Liver (tissue), 3 donors: ENCODE data around the gene CHST13.

ENCODE experiments used
- EGR1 ChIP-seq, 2 donors: IDR thresholded peaks; 2 replicates each; pipeline ENCODE4 v1.6.1; 2016 to 2018; ENCODE audit warnings: antibody characterized with exemption in 2 of 2, low read depth in 2 of 2
- FOXA1 ChIP-seq: IDR thresholded peaks from 2 replicates; pipeline ENCODE4 v1.6.1; 2016; ENCODE audit warnings: antibody characterized with exemption
- GABPA ChIP-seq, 2 donors: IDR thresholded peaks in 1 of 2; conservative IDR thresholded peaks in 1 of 2; 2 replicates each; pipeline ENCODE4 v1.6.1; 2016; ENCODE audit warnings: antibody characterized with exemption in 2 of 2, mild to moderate bottlenecking in 1 of 2, moderate library complexity in 1 of 2
- HNF4A ChIP-seq, 2 donors: conservative IDR thresholded peaks; 2 replicates each; pipeline ENCODE4 v1.6.1; 2016; ENCODE audit warnings: antibody characterized with exemption in 2 of 2, mild to moderate bottlenecking in 2 of 2
- JUND ChIP-seq, 2 donors: IDR thresholded peaks; 2 replicates each; pipeline ENCODE4 v1.6.1; 2016; ENCODE audit warnings: antibody characterized with exemption in 2 of 2
- RAD21 ChIP-seq, 2 donors: IDR thresholded peaks; 2 replicates each; pipeline ENCODE4 v1.6.1; 2016; ENCODE audit warnings: antibody characterized with exemption in 2 of 2, mild to moderate bottlenecking in 2 of 2
- SP1 ChIP-seq: IDR thresholded peaks from 2 replicates; pipeline ENCODE4 v1.6.1; 2018; ENCODE audit warnings: antibody characterized with exemption, mild to moderate bottlenecking
- TAF1 ChIP-seq: conservative IDR thresholded peaks from 2 replicates; pipeline ENCODE4 v1.6.1; 2016; ENCODE audit warnings: antibody characterized with exemption, mild to moderate bottlenecking
- YY1 ChIP-seq: IDR thresholded peaks from 2 replicates; pipeline ENCODE4 v1.6.1; 2016; ENCODE audit warnings: antibody characterized with exemption, mild to moderate bottlenecking
- TF ChIP-seq, protein P1 (sequence below): fragments of 150-350 bp; IDR thresholded peaks from 2 replicates; pipeline ENCODE4 v1.5.1; 2017; ENCODE audit warnings: improper control_type of control experiment, low read depth, low read length; ENCODE audit not compliant: missing input control
- TF ChIP-seq, protein P2 (sequence below): IDR thresholded peaks from 2 replicates; pipeline ENCODE4 v1.6.1; 2016; ENCODE audit warnings: antibody characterized with exemption
- TF ChIP-seq, protein P3 (sequence below): IDR thresholded peaks from 2 replicates; pipeline ENCODE4 v1.6.1; 2016; ENCODE audit warnings: antibody characterized with exemption, mild to moderate bottlenecking
- TF ChIP-seq, protein P4 (sequence below): IDR thresholded peaks from 2 replicates; pipeline ENCODE4 v1.6.1; 2016; ENCODE audit warnings: antibody characterized with exemption
- donor health status: healthy.
- donor health status: healthy.

DNA sequence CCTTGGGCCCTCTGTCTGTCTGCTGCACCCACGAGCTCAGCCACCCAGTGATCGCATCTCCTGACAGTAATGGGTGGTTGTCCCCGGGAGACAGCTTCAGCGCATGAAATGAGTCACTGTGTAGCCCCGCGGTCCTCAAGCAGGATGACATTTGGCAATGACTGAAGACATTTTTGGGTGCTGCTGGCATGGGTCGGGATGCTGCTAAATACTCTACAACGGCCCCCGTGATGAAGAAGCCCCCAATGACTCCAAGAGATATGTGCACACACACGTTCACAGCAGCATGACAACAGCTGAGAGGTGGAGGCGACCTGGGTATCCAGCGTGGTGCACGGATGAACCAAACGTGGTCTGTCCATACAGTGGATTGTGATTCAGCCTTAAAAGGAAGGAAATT lies 30.9 kb upstream of the CHST13 start:
- TF ChIP-seq GABPA (IDR thresholded peaks at IDR 0.05 in 1 of 2, conservative IDR thresholded peaks at IDR 0.05 in 1 of 2) (no peak), RAD21 (IDR thresholded peaks at IDR 0.05) (no peak), JUND (IDR thresholded peaks at IDR 0.05) (no peak), YY1 (no peak), FOXA1 (no peak), HNF4A (conservative IDR thresholded peaks at IDR 0.05) (no peak), TAF1 (no peak), SP1 (no peak), EGR1 (IDR thresholded peaks at IDR 0.05; ENCODE audit: low read depth in 2 of 2) (no peak)
- TF ChIP-seq, protein P1, sequence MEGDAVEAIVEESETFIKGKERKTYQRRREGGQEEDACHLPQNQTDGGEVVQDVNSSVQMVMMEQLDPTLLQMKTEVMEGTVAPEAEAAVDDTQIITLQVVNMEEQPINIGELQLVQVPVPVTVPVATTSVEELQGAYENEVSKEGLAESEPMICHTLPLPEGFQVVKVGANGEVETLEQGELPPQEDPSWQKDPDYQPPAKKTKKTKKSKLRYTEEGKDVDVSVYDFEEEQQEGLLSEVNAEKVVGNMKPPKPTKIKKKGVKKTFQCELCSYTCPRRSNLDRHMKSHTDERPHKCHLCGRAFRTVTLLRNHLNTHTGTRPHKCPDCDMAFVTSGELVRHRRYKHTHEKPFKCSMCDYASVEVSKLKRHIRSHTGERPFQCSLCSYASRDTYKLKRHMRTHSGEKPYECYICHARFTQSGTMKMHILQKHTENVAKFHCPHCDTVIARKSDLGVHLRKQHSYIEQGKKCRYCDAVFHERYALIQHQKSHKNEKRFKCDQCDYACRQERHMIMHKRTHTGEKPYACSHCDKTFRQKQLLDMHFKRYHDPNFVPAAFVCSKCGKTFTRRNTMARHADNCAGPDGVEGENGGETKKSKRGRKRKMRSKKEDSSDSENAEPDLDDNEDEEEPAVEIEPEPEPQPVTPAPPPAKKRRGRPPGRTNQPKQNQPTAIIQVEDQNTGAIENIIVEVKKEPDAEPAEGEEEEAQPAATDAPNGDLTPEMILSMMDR, result no peak
- TF ChIP-seq, protein P2, sequence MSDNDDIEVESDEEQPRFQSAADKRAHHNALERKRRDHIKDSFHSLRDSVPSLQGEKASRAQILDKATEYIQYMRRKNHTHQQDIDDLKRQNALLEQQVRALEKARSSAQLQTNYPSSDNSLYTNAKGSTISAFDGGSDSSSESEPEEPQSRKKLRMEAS, result no peak
- TF ChIP-seq, protein P3, sequence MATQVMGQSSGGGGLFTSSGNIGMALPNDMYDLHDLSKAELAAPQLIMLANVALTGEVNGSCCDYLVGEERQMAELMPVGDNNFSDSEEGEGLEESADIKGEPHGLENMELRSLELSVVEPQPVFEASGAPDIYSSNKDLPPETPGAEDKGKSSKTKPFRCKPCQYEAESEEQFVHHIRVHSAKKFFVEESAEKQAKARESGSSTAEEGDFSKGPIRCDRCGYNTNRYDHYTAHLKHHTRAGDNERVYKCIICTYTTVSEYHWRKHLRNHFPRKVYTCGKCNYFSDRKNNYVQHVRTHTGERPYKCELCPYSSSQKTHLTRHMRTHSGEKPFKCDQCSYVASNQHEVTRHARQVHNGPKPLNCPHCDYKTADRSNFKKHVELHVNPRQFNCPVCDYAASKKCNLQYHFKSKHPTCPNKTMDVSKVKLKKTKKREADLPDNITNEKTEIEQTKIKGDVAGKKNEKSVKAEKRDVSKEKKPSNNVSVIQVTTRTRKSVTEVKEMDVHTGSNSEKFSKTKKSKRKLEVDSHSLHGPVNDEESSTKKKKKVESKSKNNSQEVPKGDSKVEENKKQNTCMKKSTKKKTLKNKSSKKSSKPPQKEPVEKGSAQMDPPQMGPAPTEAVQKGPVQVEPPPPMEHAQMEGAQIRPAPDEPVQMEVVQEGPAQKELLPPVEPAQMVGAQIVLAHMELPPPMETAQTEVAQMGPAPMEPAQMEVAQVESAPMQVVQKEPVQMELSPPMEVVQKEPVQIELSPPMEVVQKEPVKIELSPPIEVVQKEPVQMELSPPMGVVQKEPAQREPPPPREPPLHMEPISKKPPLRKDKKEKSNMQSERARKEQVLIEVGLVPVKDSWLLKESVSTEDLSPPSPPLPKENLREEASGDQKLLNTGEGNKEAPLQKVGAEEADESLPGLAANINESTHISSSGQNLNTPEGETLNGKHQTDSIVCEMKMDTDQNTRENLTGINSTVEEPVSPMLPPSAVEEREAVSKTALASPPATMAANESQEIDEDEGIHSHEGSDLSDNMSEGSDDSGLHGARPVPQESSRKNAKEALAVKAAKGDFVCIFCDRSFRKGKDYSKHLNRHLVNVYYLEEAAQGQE, result no peak
- TF ChIP-seq, protein P4, sequence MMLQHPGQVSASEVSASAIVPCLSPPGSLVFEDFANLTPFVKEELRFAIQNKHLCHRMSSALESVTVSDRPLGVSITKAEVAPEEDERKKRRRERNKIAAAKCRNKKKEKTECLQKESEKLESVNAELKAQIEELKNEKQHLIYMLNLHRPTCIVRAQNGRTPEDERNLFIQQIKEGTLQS, result no peak
